Endothelial cell (in vitro differentiated cells): ENCODE data around the gene IRAK2. TPM values are rescaled to one million over a fixed set of nuclear protein-coding genes. Genes with fewer than 3 reads are reported as not detected.

ENCODE experiments used
- DNase-seq: peaks from one replicate; pipeline ENCODE4 v3.0.0; 2021; ENCODE audit warnings: low spot score
- H3K27ac Mint-ChIP-seq: one replicate; pipeline ENCODE4 v1.8.0; 2021; ENCODE audit warnings: mixed read lengths, inconsistent platforms; ENCODE audit not compliant: unreplicated experiment
- H3K27me3 Mint-ChIP-seq: one replicate; pipeline ENCODE4 v1.8.0; 2021; ENCODE audit warnings: mild to moderate bottlenecking, moderate library complexity, mixed read lengths, inconsistent platforms; ENCODE audit not compliant: unreplicated experiment
- H3K36me3 Mint-ChIP-seq: one replicate; pipeline ENCODE4 v1.8.0; 2021; ENCODE audit warnings: mild to moderate bottlenecking, low read depth, mixed read lengths, inconsistent platforms; ENCODE audit not compliant: unreplicated experiment
- H3K4me1 Mint-ChIP-seq: one replicate; pipeline ENCODE4 v1.8.0; 2021; ENCODE audit warnings: mild to moderate bottlenecking, mixed read lengths, inconsistent platforms; ENCODE audit not compliant: unreplicated experiment
- H3K4me3 Mint-ChIP-seq: one replicate; pipeline ENCODE4 v1.8.0; 2021; ENCODE audit warnings: mild to moderate bottlenecking, mixed read lengths, inconsistent platforms; ENCODE audit not compliant: unreplicated experiment
- H3K9me3 Mint-ChIP-seq: one replicate; pipeline ENCODE4 v1.8.0; 2021; ENCODE audit warnings: mixed read lengths, inconsistent platforms; ENCODE audit not compliant: unreplicated experiment
- CTCF ChIP-seq: fragments of 200-600 bp; sonication (generic); IDR thresholded peaks from one replicate; pipeline ENCODE4 v1.5.0; 2021; ENCODE audit warnings: antibody characterized with exemption; ENCODE audit not compliant: unreplicated experiment
- total RNA-seq: library from RNA; stranded (reverse); fragmentation: NEBNext Ultra II Directional; extraction: Animal tissue kit (Norgen Biotek cat#: 25700); gene quantifications from one replicate; pipeline ENCODE4 v1.2.1, GENCODE V29; 2021; ENCODE audit not compliant: unreplicated experiment

Gene IRAK2
- total RNA-seq, 1 donor from 2014 or later = 1.1 TPM

GRCh38 chr3:10194328-10195071 lies 29.8 kb downstream of the IRAK2 start:
- no peak overlapping the region for H3K4me3 Mint-ChIP-seq
- H3K9me3 Mint-ChIP-seq = no peaks in the 10 kb centered on the region
- H3K4me1 Mint-ChIP-seq = peaks cover 6% of the 10 kb centered on the region
- H3K27ac Mint-ChIP-seq = no peak overlapping the region
- TF ChIP-seq CTCF = no peak
- H3K27me3 Mint-ChIP-seq = peaks cover 3% of the 10 kb centered on the region
- H3K36me3 Mint-ChIP-seq = peaks cover 5% of the 10 kb centered on the region
- DNase-seq = no peak

GRCh38 chr3:10195366-10196089 lies 30.8 kb downstream of the IRAK2 start:
- peaks cover 5% of the 10 kb centered on the region for H3K36me3 Mint-ChIP-seq
- H3K27me3 Mint-ChIP-seq = peaks cover 3% of the 10 kb centered on the region
- no peak for DNase-seq
- no peaks in the 10 kb centered on the region for H3K9me3 Mint-ChIP-seq
- no peak overlapping the region for H3K4me3 Mint-ChIP-seq
- H3K4me1 Mint-ChIP-seq = peaks cover 3% of the 10 kb centered on the region
- no peak for TF ChIP-seq CTCF
- H3K27ac Mint-ChIP-seq = no peak overlapping the region

GRCh38 chr3:10196389-10197052 lies 31.8 kb downstream of the IRAK2 start:
- TF ChIP-seq CTCF = no peak
- Mint-ChIP-seq H3K9me3 (no peaks in the 10 kb centered on the region), H3K36me3 (peaks cover 5% of the 10 kb centered on the region), H3K4me3 (no peak overlapping the region), H3K27me3 (peaks cover 3% of the 10 kb centered on the region), H3K27ac (no peak overlapping the region), H3K4me1 (peaks cover 2% of the 10 kb centered on the region)
- DNase-seq = no peak

- TF ChIP-seq CTCF = no peak
- Mint-ChIP-seq H3K27ac (no peak overlapping the region), H3K27me3 (peaks cover 5% of the 10 kb centered on the region), H3K36me3 (peaks cover 6% of the 10 kb centered on the region), H3K4me3 (no peak overlapping the region), H3K9me3 (no peaks in the 10 kb centered on the region), H3K4me1 (no peaks in the 10 kb centered on the region)
- no peak for DNase-seq
These were observed 33.5 kb downstream of the IRAK2 start for GRCh38 chr3:10198226-10198625.
